Fibroblast of mammary gland (primary cell): Measurements from ENCODE around the gene LSM3.

Experiments
- DNase-seq: peaks from one replicate; pipeline ENCODE4 v3.0.0-alpha.2; 2010; ENCODE audit warnings: low read depth
- H3K4me3 ChIP-seq: 2 replicates; pipeline ENCODE4 v1.5.1; 2011; ENCODE audit warnings: low read depth, mild to moderate bottlenecking, low read length, moderate library complexity; ENCODE audit not compliant: control insufficient read depth
- TF ChIP-seq, protein P1 (sequence below): conservative IDR thresholded peaks from 2 replicates; pipeline ENCODE4 v1.5.1; 2011; ENCODE audit warnings: low read depth, low read length, inconsistent platforms; ENCODE audit not compliant: control insufficient read depth, insufficient read depth

The LSM3 gene

DNA sequence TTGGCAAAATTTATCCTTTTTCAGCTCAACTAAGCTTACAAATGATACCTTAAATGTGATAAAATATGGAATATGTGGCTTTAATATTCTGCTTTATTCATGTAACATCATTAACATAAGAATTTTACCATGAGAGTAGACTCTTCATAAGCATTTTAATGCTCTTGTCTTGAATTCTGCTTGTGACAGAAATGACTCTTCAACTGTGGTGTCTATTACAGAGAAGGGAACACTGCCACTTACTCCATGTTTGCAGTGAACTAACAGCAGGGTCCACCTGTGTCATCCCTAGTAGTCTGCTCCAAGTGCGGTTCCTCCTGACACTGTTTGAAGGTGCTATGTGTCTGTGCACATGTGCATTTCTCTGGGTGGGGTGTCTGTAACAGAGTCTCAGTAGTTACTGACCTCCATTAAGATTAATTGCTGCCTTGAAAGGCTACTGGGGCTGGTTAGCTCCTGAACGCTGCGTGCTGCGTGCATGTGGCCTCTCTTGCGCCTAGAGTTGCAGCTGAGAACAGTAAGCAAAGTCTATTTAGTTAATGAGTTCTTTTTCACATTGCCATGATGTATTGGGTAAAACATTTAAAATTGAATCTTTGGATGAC lies 8.3 kb downstream of the LSM3 start:
- H3K4me3 ChIP-seq, result no peak overlapping the region
- no peak for DNase-seq
- TF ChIP-seq, protein P1, sequence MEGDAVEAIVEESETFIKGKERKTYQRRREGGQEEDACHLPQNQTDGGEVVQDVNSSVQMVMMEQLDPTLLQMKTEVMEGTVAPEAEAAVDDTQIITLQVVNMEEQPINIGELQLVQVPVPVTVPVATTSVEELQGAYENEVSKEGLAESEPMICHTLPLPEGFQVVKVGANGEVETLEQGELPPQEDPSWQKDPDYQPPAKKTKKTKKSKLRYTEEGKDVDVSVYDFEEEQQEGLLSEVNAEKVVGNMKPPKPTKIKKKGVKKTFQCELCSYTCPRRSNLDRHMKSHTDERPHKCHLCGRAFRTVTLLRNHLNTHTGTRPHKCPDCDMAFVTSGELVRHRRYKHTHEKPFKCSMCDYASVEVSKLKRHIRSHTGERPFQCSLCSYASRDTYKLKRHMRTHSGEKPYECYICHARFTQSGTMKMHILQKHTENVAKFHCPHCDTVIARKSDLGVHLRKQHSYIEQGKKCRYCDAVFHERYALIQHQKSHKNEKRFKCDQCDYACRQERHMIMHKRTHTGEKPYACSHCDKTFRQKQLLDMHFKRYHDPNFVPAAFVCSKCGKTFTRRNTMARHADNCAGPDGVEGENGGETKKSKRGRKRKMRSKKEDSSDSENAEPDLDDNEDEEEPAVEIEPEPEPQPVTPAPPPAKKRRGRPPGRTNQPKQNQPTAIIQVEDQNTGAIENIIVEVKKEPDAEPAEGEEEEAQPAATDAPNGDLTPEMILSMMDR, result no peak

DNA sequence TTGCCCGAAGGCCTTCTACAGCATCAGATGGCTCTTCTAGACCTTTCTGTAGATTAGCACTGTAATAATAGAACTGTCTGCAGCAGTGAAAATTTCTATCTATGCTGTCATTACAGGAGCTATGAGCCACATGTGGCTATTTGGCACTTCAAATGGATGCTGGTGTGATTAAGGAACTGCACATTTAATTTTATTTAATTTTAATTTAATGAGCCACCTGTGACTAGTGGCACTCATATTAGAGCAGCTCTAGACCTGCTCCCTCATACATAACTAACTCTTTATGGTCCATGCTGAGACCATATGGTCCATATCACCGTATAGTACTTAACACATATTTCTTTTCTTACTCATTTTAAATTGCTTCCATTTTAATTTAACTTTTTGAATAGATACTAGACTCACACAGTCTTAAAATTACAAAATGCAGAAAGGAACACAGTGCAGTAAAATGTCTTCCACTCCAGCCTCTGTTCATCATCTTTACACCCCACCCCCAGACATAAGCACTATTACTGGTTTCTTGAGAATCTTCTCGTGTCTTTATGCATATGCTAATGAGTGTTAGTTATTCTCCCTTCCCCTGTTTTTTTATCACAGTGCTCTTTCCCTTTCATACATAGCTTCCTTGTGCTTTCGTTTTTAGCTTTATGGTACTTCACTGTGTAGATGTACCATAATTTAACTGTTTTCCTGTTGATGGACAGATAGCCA lies 9.6 kb downstream of the LSM3 start:
- DNase-seq, result no peak
- TF ChIP-seq, protein P1, result no peak
- H3K4me3 ChIP-seq, result no peak overlapping the region

DNA sequence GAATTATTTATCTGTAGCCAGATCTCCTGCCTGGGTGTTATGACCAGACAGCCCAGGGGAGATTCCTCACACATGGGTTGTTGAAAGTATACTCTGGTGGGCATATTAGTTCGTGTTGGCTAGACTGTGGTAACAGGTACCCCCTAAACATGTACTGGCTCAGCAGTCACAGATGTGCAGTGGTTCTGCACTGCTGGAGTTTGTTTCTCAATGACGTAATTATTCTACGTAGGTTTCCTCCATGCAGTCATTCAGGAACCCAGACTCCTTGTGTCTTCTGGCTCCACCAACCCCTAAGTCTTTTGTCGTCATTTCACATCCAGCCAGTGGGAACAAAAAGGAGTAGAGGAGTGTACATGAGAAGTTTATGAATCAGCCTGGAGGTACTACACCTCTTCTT lies 16.2 kb downstream of the LSM3 start:
- DNase-seq, result no peak
- TF ChIP-seq, protein P1, result no peak
- no peak overlapping the region for H3K4me3 ChIP-seq

DNA sequence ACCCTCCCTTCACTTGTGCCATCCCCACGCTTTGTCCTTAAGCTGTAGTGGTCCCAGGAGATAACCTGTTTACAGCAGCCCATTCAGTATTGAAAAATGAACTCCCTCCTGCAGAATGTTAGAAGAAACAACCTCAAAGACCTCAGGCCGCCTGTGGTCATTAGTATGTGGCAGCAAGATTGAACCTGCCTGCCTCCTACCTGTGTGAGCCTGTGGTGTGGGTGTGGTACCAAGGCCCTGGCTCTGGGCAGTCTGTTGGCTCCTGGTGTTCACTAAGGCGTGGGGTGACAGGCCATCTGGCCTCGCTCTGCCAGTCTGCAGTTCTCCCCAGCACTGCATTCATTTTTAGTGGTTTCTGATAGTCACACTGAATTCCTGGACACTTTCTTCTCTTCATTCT lies 21.0 kb downstream of the LSM3 start:
- no peak overlapping the region for H3K4me3 ChIP-seq
- no peak for DNase-seq
- TF ChIP-seq, protein P1, result no peak

DNA sequence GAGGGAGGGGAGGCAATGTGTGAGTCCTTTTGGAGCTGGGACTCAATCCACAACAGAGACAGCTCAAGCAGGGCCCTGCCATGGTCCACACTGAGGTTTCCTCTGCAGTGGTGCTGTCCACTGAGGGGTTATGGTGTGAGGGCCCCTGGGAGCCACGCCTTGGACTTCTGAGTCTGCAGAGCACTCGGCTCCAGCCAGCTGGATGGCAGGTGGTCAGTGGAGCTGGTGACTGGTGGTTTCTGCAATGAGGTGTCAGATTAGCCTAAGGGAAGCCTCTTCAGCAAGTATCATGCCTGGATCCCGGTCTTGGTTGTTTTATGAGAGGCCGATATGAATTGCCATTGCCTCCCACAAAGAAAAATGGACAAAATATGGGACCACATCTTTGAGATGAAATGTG lies 21.7 kb downstream of the LSM3 start:
- no peak overlapping the region for H3K4me3 ChIP-seq
- DNase-seq, result peak; percentile 18
- TF ChIP-seq, protein P1, result no peak

DNA sequence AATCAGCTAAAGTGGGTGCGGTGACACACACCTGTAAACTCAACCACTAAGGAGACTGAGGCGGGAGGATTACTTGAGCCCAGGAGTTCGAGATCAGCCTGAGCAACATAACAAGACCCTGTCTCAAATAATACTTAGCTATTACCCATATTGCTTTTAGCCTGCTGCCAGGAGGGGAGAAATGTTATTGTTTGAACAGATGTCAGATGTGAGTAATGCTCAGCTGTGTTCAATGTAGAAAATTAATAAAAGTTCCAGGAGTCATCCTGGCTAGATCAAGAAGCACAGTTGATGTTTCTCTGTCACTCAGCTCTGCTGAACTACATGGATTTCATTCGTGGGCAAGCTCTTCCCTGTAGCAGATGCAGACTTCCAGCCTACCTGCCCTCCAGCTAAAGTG lies 22.2 kb downstream of the LSM3 start:
- no peak overlapping the region for H3K4me3 ChIP-seq
- peak; percentile 49 for DNase-seq
- TF ChIP-seq, protein P1, result no peak
